UCSD-AML1 (cell line): ENCODE measurements around the gene TUBA1A.
"Not testable (repeated sequence)": the region's sequence is repeated elsewhere in the genome, so short reads cannot be mapped to it uniquely, and the experiment has no call there.

Experiments
- DNase-seq: peaks from one replicate; lab custom pipeline; 2025; ENCODE audit not compliant: unreplicated experiment; lab: John Stamatoyannopoulos, UW

TUBA1A gene

GRCh38 chr12:49160399-49160798, 28.5 kb downstream of the TUBA1A start:
- DNase-seq, result no peak

GRCh38 chr12:49154221-49154620, 34.7 kb downstream of the TUBA1A start:
- DNase-seq, result no peak

GRCh38 chr12:49147384-49147783, 41.5 kb downstream of the TUBA1A start:
- DNase-seq, result no peak

DNA sequence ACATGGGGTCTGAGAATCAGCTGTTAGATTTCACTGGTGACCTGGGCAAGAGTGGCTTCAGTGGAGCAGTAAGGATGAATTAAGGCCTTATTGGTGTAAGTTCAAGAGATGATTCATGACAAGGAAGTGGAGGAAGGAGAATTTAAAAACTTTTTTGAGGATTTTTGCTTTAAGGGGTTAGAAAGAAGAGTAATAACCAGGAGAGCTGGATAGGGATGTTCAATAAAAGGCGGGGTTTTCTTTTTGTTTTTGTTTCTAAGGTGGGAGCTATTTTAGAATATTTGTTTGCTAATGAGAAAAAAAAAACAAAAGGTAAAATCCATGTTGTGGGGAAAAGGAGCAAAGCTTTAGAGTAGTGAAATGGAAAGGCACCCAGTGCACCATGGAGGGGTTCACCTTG, 42.5 kb downstream of the TUBA1A start:
- no peak for DNase-seq

DNA sequence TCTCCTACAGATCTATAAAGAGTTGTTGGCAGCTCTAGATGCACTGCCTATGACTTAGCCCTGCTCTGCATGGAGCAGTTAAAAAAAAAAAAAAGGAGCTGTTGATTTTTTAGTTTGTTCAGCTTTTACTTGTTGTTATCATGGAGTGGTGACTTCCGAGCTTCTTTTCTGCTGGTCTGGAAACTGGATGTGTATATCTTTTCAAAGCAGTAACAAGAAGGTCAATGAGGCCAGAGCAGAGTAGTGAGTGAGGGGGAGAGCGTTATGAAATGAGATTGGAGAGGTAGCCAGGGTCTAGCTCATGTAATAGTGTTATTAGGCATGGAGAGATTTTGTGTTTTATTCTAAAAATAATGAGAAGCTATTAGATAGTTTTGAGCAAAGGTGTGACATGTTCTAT, 44.5 kb downstream of the TUBA1A start:
- no peak for DNase-seq

- no peak for DNase-seq
Observed at GRCh38 chr12:49138999-49139398, 49.9 kb downstream of the TUBA1A start.

GRCh38 chr12:49138587-49138986, 50.3 kb downstream of the TUBA1A start:
- no peak for DNase-seq

DNA sequence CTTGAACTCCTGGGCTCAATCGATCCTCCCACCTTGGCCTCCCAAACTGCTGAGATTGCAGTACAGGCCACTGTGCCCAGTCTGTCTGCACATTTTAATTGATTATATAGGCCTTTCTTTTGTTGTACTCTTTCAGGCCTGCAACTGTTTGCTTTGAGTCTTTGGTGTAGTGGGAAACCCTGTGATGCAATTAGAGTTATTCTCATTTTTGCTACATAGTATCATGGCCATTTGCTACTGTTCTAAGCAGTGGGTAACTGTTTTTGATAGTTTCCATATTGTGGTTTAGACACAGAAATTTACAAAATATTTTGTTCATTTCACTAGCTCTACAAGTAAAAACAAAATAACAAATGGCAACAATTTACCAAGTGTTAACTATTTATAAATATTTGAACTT, 51.4 kb downstream of the TUBA1A start:
- no peak for DNase-seq

GRCh38 chr12:49136997-49137396, 51.9 kb downstream of the TUBA1A start:
- not testable (repeated sequence) for DNase-seq
